ENCODE measurements around the gene CASP8. TPM values are rescaled to one million over a fixed set of nuclear protein-coding genes. Genes with fewer than 3 reads are reported as not detected.
A peak's percentile ranks its signal among the peaks of the same experiment; 100 is the strongest.

Gene CASP8
- total RNA-seq, 1 experiment from 2014 or later = 33.4 TPM

DNA sequence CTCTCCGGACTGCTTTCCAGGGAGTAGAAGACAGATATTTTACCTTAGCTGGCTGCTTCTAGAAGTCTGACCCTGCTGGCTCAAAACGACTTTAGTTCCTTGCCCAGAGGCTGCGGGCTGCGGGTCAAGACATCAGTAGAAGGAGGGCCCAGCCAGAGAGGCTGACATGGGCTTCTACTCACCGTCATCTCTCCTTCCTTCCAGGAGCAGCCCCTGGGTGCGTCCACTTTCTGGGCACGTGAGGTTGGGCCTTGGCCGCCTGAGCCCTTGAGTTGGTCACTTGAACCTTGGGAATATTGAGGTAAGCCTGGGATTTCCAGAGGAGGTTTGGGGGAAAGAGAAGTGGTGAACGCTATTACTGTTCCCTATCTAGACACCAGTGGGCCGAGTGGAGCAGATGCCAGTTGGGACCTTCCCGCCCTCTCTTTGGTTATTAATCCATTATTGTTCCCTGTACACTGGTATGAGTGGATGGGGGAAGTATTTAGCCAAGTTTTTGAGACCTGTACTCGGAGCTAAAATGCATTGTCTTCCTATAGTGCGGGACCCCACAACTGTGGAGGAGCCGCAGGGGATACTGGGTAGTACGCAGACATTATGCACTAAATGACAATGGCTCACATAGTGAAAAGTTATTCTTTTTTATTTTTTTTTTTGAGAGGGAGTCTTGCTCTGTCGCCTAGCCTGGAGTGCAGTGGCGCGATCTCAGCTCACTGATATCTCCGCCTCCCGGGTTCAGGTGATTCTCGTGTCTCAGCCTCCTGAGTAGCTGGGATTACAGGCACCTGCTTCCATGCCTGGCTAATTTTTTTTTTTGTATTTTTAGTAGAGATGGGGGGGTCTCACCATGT is 26.3 kb upstream of the CASP8 start:
- POLR2A ChIA-PET = interaction anchor here (0.6 to 1.7 kb wide), 8 partner anchors 12 to 806 kb away, joined by 3 to 13 read pairs (median 4); partner anchors contain the start of genes CASP10, ORC2 and STRADB
- Mint-ChIP-seq H3K27me3 (ENCODE audit: insufficient read depth, unreplicated experiment) (no peaks in the 10 kb centered on the region), H3K4me1 (ENCODE audit: low read depth, unreplicated experiment) (peaks cover 11% of the 10 kb centered on the region), H3K27ac (ENCODE audit: unreplicated experiment) (peak overlapping the region; percentile 95), H3K4me3 (ENCODE audit: unreplicated experiment) (peak overlapping the region; percentile 98), H3K36me3 (ENCODE audit: insufficient read depth, unreplicated experiment) (peaks cover 11% of the 10 kb centered on the region), H3K9me3 (ENCODE audit: unreplicated experiment) (no peaks in the 10 kb centered on the region)
- TSS peak; percentile 64 for BruUV-seq (replicated peaks)
- TF ChIP-seq CTCF (IDR thresholded peaks at IDR 0.05; ENCODE audit: insufficient read depth in 1 of 2, low read depth in 1 of 2, low read length in 1 of 2, severe bottlenecking in 1 of 2, unreplicated experiment in 1 of 2) = no peak
- no peaks in the 10 kb centered on the region for H3K36me3 ChIP-seq (ENCODE audit: control insufficient read depth, insufficient read depth, low read length)
- peak; percentile 34 to 37 for DNase-seq
- H3K9me3 ChIP-seq = no peaks in the 10 kb centered on the region
- H3K27me3 ChIP-seq (replicated peaks; ENCODE audit: control insufficient read depth, insufficient read depth, low read length) = no peaks in the 10 kb centered on the region
- CTCF ChIA-PET = interaction anchor here (0.6 to 2.7 kb wide), 11 partner anchors 24 to 467 kb away, joined by 3 to 76 read pairs (median 5); partner anchors contain the start of genes CASP10, STRADB and TRAK2
- H3K4me3 ChIP-seq (ENCODE audit: low read depth, low read length) = peak overlapping the region; percentile 71
- intact Hi-C loops (cut with micrococcal nuclease; ENCODE audit: unreplicated experiment) = loop anchor here (1.0 to 10.0 kb wide), 4 partner anchors 76 to 411 kb away; partner anchors contain the start of genes HYCC2 and TMEM237
- H3K4me1 ChIP-seq = peaks cover 6% of the 10 kb centered on the region

- ChIA-PET CTCF (interaction anchor here (0.7 to 2.1 kb wide), 2 partner anchors 129 to 272 kb away, joined by 3 to 8 read pairs; no protein-coding TSS in a partner anchor), POLR2A (interaction anchor here (0.6 to 1.7 kb wide), 5 partner anchors 11 to 806 kb away, joined by 3 to 13 read pairs (median 4); partner anchors contain the start of genes CASP10 and ORC2)
- Mint-ChIP-seq H3K4me3 (ENCODE audit: unreplicated experiment) (peak overlapping the region; percentile 98), H3K36me3 (ENCODE audit: insufficient read depth, unreplicated experiment) (peaks cover 18% of the 10 kb centered on the region), H3K4me1 (ENCODE audit: low read depth, unreplicated experiment) (peaks cover 11% of the 10 kb centered on the region), H3K9me3 (ENCODE audit: unreplicated experiment) (no peaks in the 10 kb centered on the region), H3K27ac (ENCODE audit: unreplicated experiment) (peak overlapping the region; percentile 95), H3K27me3 (ENCODE audit: insufficient read depth, unreplicated experiment) (no peaks in the 10 kb centered on the region)
- peaks cover 6% of the 10 kb centered on the region for H3K4me1 ChIP-seq
- H3K36me3 ChIP-seq (ENCODE audit: control insufficient read depth, insufficient read depth, low read length) = no peaks in the 10 kb centered on the region; the same call in 1 of the 2 replicates
- no TSS peak for BruUV-seq (replicated peaks)
- H3K4me3 ChIP-seq (ENCODE audit: low read depth, low read length) = peak overlapping the region; percentile 71
- intact Hi-C loops (cut with micrococcal nuclease; ENCODE audit: unreplicated experiment) = loop anchor here (5.0 to 10.0 kb wide), 2 partner anchors 218 to 410 kb away; partner anchors contain the start of genes STRADB, TMEM237 and TRAK2
- H3K27me3 ChIP-seq (replicated peaks; ENCODE audit: control insufficient read depth, insufficient read depth, low read length) = no peaks in the 10 kb centered on the region
- no peak for TF ChIP-seq CTCF (IDR thresholded peaks at IDR 0.05; ENCODE audit: insufficient read depth in 1 of 2, low read depth in 1 of 2, low read length in 1 of 2, severe bottlenecking in 1 of 2, unreplicated experiment in 1 of 2)
- DNase-seq = no peak
- no peaks in the 10 kb centered on the region for H3K9me3 ChIP-seq
Observed at GRCh38 chr2:201234663-201235135, 25.6 kb upstream of the CASP8 start.

Data from Caco-2 (cell line).